ENCODE measurements around the gene MIXL1. TPM values are rescaled to one million over a fixed set of nuclear protein-coding genes. Genes with fewer than 3 reads are reported as not detected.

MIXL1 gene
- polyA plus RNA-seq, 1 experiment: 0.21 TPM

- CTCF ChIA-PET: interaction anchor here (0.7 kb wide), 1 partner anchor 149 kb away, joined by 10 read pairs; no protein-coding TSS in a partner anchor
- H3K9me3 ChIP-seq (ENCODE audit: control insufficient read depth, insufficient read depth, low read length): no peaks in the 10 kb centered on the region
- TF ChIP-seq CTCF (IDR thresholded peaks at IDR 0.05; ENCODE audit: low read depth, low read length): no peak
Measured at GRCh38 chr1:226274138-226274537, 50.7 kb downstream of the MIXL1 start.

GRCh38 chr1:226276077-226276682 is 52.7 kb downstream of the MIXL1 start:
- H3K27ac ChIP-seq (ENCODE audit: low read depth, low read length): no peak overlapping the region
- POLR2A ChIA-PET: no interaction called here
- DNase-seq (ENCODE audit: low read depth, low spot score): no peak
- no peaks in the 10 kb centered on the region for H3K9me3 ChIP-seq (ENCODE audit: control insufficient read depth, insufficient read depth, low read length)
- no peak for TF ChIP-seq CTCF (IDR thresholded peaks at IDR 0.05; ENCODE audit: low read depth, low read length)
- no peaks in the 10 kb centered on the region for H3K27me3 ChIP-seq (ENCODE audit: control insufficient read depth, insufficient read depth, low read length)
- CTCF ChIA-PET: no interaction called here
- no peak overlapping the region for H3K4me3 ChIP-seq (ENCODE audit: low read depth, low read length)

More at GRCh38 chr1:226274138-226274537, 50.7 kb downstream of the MIXL1 start:
- no peak overlapping the region for H3K4me3 ChIP-seq (ENCODE audit: low read depth, low read length)
- no peaks in the 10 kb centered on the region for H3K27me3 ChIP-seq (ENCODE audit: control insufficient read depth, insufficient read depth, low read length)
- DNase-seq (ENCODE audit: low read depth, low spot score): no peak
- POLR2A ChIA-PET: interaction anchor here (0.7 kb wide), 1 partner anchor 466 kb away, joined by 6 read pairs; no protein-coding TSS in a partner anchor
- no peak overlapping the region for H3K27ac ChIP-seq (ENCODE audit: low read depth, low read length)

Other genes with a start within 250 kb of the MIXL1 start
- 12.7 and 15.9 TPM in 2 replicates for gene SDE2, start 224.3 kb upstream of the MIXL1 start, polyA plus RNA-seq (2011; rRNA removed)
- gene H3-3A, start 160.9 kb upstream of the MIXL1 start, polyA plus RNA-seq (2011; rRNA removed): 260 and 330 TPM in 2 replicates
- gene ACBD3, start 36.9 kb upstream of the MIXL1 start, polyA plus RNA-seq (2011; rRNA removed): 49.6 and 63.0 TPM in 2 replicates
- 1.5 and 2.2 TPM in 2 replicates for gene LIN9, start 85.5 kb downstream of the MIXL1 start, polyA plus RNA-seq (2011; rRNA removed)
- gene PARP1, start 184.4 kb downstream of the MIXL1 start, polyA plus RNA-seq (2011; rRNA removed): 101 and 111 TPM in 2 replicates